GM23248 (cell line): ENCODE results near the gene ST3GAL2. TPM values are rescaled to one million over a fixed set of nuclear protein-coding genes. Genes with fewer than 3 reads are reported as not detected.
"Not testable (repeated sequence)": the region's sequence is repeated elsewhere in the genome, so short reads cannot be mapped to it uniquely, and the experiment has no call there.

Experiments
- DNase-seq: peaks from one replicate; pipeline ENCODE4 v3.0.0-alpha.2; 2015
- H2AFZ ChIP-seq: fragments of 200-600 bp; sonication (generic); 2 replicates; pipeline ENCODE4 v1.6.1; 2016; ENCODE audit warnings: antibody characterized with exemption
- H3F3A ChIP-seq: fragments of 200-600 bp; sonication (generic); 2 replicates; pipeline ENCODE4 v1.6.1; 2016; ENCODE audit warnings: mild to moderate bottlenecking, antibody characterized with exemption, mixed run types; ENCODE audit not compliant: insufficient read depth
- H3K27ac ChIP-seq: fragments of 200-600 bp; sonication (generic); 2 replicates; pipeline ENCODE4 v1.5.1; 2016; ENCODE audit warnings: mild to moderate bottlenecking
- H3K27me3 ChIP-seq: fragments of 200-600 bp; sonication (generic); replicated peaks from 2 replicates; pipeline ENCODE4 v1.6.1; 2016; ENCODE audit warnings: mild to moderate bottlenecking; ENCODE audit not compliant: insufficient read depth
- H3K36me3 ChIP-seq: fragments of 200-600 bp; sonication (generic); 2 replicates; pipeline ENCODE4 v1.6.1; 2016; ENCODE audit warnings: low read depth, mild to moderate bottlenecking
- H3K4me1 ChIP-seq: fragments of 200-600 bp; sonication (generic); 2 replicates; pipeline ENCODE4 v1.6.1; 2016; ENCODE audit warnings: mild to moderate bottlenecking; ENCODE audit not compliant: insufficient read depth
- H3K4me2 ChIP-seq: fragments of 200-600 bp; sonication (generic); one replicate; pipeline ENCODE4 v1.6.1; 2016; ENCODE audit warnings: mild to moderate bottlenecking; ENCODE audit not compliant: unreplicated experiment
- H3K4me3 ChIP-seq: fragments of 200-600 bp; sonication (generic); 2 replicates; pipeline ENCODE4 v1.5.1; 2016; ENCODE audit warnings: mild to moderate bottlenecking
- H3K79me2 ChIP-seq: fragments of 200-600 bp; sonication (generic); 2 replicates; pipeline ENCODE4 v1.6.1; 2016; ENCODE audit warnings: mild to moderate bottlenecking; ENCODE audit not compliant: insufficient read depth
- H3K9ac ChIP-seq: fragments of 200-600 bp; sonication (generic); 2 replicates; pipeline ENCODE4 v1.6.1; 2016; ENCODE audit warnings: mild to moderate bottlenecking
- H3K9me2 ChIP-seq: fragments of 200-600 bp; sonication (generic); 2 replicates; pipeline ENCODE4 v1.6.1; 2016; ENCODE audit warnings: mixed run types, mild to moderate bottlenecking, moderate library complexity; ENCODE audit not compliant: insufficient read depth
- H3K9me3 ChIP-seq: fragments of 200-600 bp; sonication (generic); one replicate; pipeline ENCODE4 v1.6.1; 2017; ENCODE audit warnings: low read depth
- H4K20me1 ChIP-seq: fragments of 200-600 bp; sonication (generic); 2 replicates; pipeline ENCODE4 v1.6.0; 2016; ENCODE audit not compliant: insufficient read depth
- EZH2 ChIP-seq: fragments of 200-600 bp; sonication (generic); IDR thresholded peaks from 2 replicates; pipeline ENCODE4 v1.6.1; 2018; ENCODE audit warnings: antibody characterized with exemption, mild to moderate bottlenecking; ENCODE audit not compliant: insufficient read depth, poor library complexity, severe bottlenecking
- EZH2phosphoT487 ChIP-seq: fragments of 200-600 bp; sonication (generic); IDR thresholded peaks from 2 replicates; pipeline ENCODE4 v1.6.1; 2018; ENCODE audit warnings: antibody characterized with exemption, moderate library complexity, mild to moderate bottlenecking, low read depth; ENCODE audit not compliant: insufficient read depth
- WGBS, 2 experiments: methylation state at CpG; one replicate each; pipeline ENCODE4 v1.1.6; 2015 to 2017; ENCODE audit warnings: low lambda C conversion rate in 2 of 2, low coverage in 1 of 2; ENCODE audit errors: missing lambda C conversion rate in 2 of 2; 5-methylcytosine and 5-hydroxymethylcytosine counted together
- in situ Hi-C: fragments of 300-500 bp; cut with MboI; formaldehyde crosslinking; loops from 2 replicates; pipeline ENCODE4 v1.15.0; 2020
- polyA plus RNA-seq: library from polyadenylated mRNA; unstranded; fragments of >200 nt; fragmentation: Nextera tagmentation; extraction: Ambion mirVana; gene quantifications from 2 replicates; pipeline ENCODE4 v1.2.1, GENCODE V29; 2016
- total RNA-seq: library from RNA; depleted of rRNA; stranded (reverse); fragments of >200 nt; shearing (Covaris generic); gene quantifications from 2 replicates; pipeline ENCODE4 v1.2.3, GENCODE V29; 2014

The ST3GAL2 gene
- total and polyA plus RNA-seq, 2 experiments from 2014 or later: 10.8 to 32.5 TPM

GRCh38 chr16:70418993-70419318, 19.9 kb downstream of the ST3GAL2 start:
- Histone ChIP-seq H3K9me2 (no peaks in the 10 kb centered on the region), H3K4me2 (no peak overlapping the region), H2AFZ (no peak overlapping the region), H3K4me3 (no peak overlapping the region), H3K36me3 (no peaks in the 10 kb centered on the region), H4K20me1 (no peaks in the 10 kb centered on the region; the same call in 1 of the 2 replicates), H3K79me2 (peaks cover 97% of the 10 kb centered on the region), H3K27me3 (no peaks in the 10 kb centered on the region), H3K9me3 (no peaks in the 10 kb centered on the region), H3F3A (no peaks in the 10 kb centered on the region), H3K27ac (no peak overlapping the region), H3K9ac (no peak overlapping the region), H3K4me1 (no peaks in the 10 kb centered on the region)
- no peak for TF ChIP-seq EZH2
- no peak for TF ChIP-seq EZH2phosphoT487
- DNase-seq: no peak
- in situ Hi-C loops: no loop called here
- 85 to 90% methylated on average over 5 of the region's 5 CpGs for WGBS, 2 experiments

GRCh38 chr16:70418274-70418992, 20.5 kb downstream of the ST3GAL2 start:
- no peaks in the 10 kb centered on the region for H3K36me3 ChIP-seq
- no peak overlapping the region for H3K4me3 ChIP-seq
- no peak overlapping the region for H2AFZ ChIP-seq
- no peaks in the 10 kb centered on the region for H3K27me3 ChIP-seq
- DNase-seq: no peak
- WGBS, 2 experiments: 96% methylated on average over 13 of the region's 13 CpGs
- H3K9me2 ChIP-seq: no peaks in the 10 kb centered on the region
- no peak overlapping the region for H3K9ac ChIP-seq
- H3K79me2 ChIP-seq: peaks cover 95% of the 10 kb centered on the region
- no peaks in the 10 kb centered on the region; the same call in 1 of the 2 replicates for H4K20me1 ChIP-seq
- H3K27ac ChIP-seq: no peak overlapping the region
- H3K4me2 ChIP-seq: no peak overlapping the region
- no peaks in the 10 kb centered on the region for H3F3A ChIP-seq
- no peaks in the 10 kb centered on the region for H3K9me3 ChIP-seq
- no peaks in the 10 kb centered on the region for H3K4me1 ChIP-seq
- no peak for TF ChIP-seq EZH2phosphoT487
- TF ChIP-seq EZH2: no peak
- in situ Hi-C loops: no loop called here

- Histone ChIP-seq H3K27me3 (no peaks in the 10 kb centered on the region), H3K36me3 (no peaks in the 10 kb centered on the region), H3K4me2 (no peak overlapping the region), H3K27ac (no peak overlapping the region), H3F3A (no peaks in the 10 kb centered on the region), H2AFZ (no peak overlapping the region), H4K20me1 (no peaks in the 10 kb centered on the region; the same call in 1 of the 2 replicates), H3K4me3 (no peak overlapping the region), H3K9me2 (no peaks in the 10 kb centered on the region), H3K79me2 (peaks cover 94% of the 10 kb centered on the region), H3K9me3 (no peaks in the 10 kb centered on the region), H3K9ac (no peak overlapping the region), H3K4me1 (no peaks in the 10 kb centered on the region)
- no peak for TF ChIP-seq EZH2phosphoT487
- TF ChIP-seq EZH2: no peak
- no peak for DNase-seq
- WGBS, 2 experiments: 85 to 97% methylated on average over 2 to 7 of the region's 7 CpGs
- in situ Hi-C loops: no loop called here
These were observed 21.2 kb downstream of the ST3GAL2 start for GRCh38 chr16:70417661-70418060.

GRCh38 chr16:70416748-70417616, 21.9 kb downstream of the ST3GAL2 start:
- whole genome bisulfite sequencing, 2 experiments: 89 to 93% methylated on average over 13 to 17 of the region's 17 CpGs

GRCh38 chr16:70413572-70413971, 25.3 kb downstream of the ST3GAL2 start:
- H4K20me1 ChIP-seq, DNase-seq, H3K9ac ChIP-seq, H3K4me1 ChIP-seq, H2AFZ ChIP-seq, H3K27me3 ChIP-seq, H3K27ac ChIP-seq, in situ Hi-C loops, H3K36me3 ChIP-seq, H3K9me2 ChIP-seq, H3K4me2 ChIP-seq, H3K9me3 ChIP-seq, H3F3A ChIP-seq, H3K4me3 ChIP-seq: not testable (repeated sequence)
- WGBS, 2 experiments: 96 to 97% methylated on average over 5 of the region's 5 CpGs
- peaks cover 59% of the 10 kb centered on the region for H3K79me2 ChIP-seq

More at GRCh38 chr16:70416748-70417616, 21.9 kb downstream of the ST3GAL2 start:
- Histone ChIP-seq H3K27ac (no peak overlapping the region), H3K79me2 (peaks cover 93% of the 10 kb centered on the region), H3K27me3 (no peaks in the 10 kb centered on the region), H3K9me2 (no peaks in the 10 kb centered on the region), H3K9ac (no peak overlapping the region), H4K20me1 (no peaks in the 10 kb centered on the region; the same call in 1 of the 2 replicates), H3K36me3 (no peaks in the 10 kb centered on the region), H3F3A (no peaks in the 10 kb centered on the region), H3K4me1 (no peaks in the 10 kb centered on the region), H3K4me2 (no peak overlapping the region), H2AFZ (no peak overlapping the region), H3K9me3 (no peaks in the 10 kb centered on the region), H3K4me3 (no peak overlapping the region)
- no peak for DNase-seq
- TF ChIP-seq EZH2 (no peak), EZH2phosphoT487 (no peak)
- in situ Hi-C loops: no loop called here
